HCT116 (cell line): ENCODE data around the gene CHST8.

Experiments used
- CTCF ChIP-seq, 3 experiments: fragments of 200-600 bp in 1 of 3; sonication (generic) in 1 of 3; IDR thresholded peaks in 2 of 3; conservative IDR thresholded peaks in 1 of 3; 2 replicates each; pipeline ENCODE4 v1.5.1; 2012 to 2017; ENCODE audit warnings: low read depth in 2 of 3, low read length in 2 of 3, antibody characterized with exemption in 1 of 3, borderline replicate concordance in 1 of 3, control low read depth in 1 of 3, mild to moderate bottlenecking in 1 of 3, mixed read lengths in 1 of 3, mixed run types in 1 of 3, moderate library complexity in 1 of 3; ENCODE audit not compliant: insufficient read depth in 1 of 3
- RAD21 ChIP-seq: IDR thresholded peaks from 2 replicates; pipeline ENCODE4 v1.6.1; 2012; ENCODE audit warnings: low read depth, mild to moderate bottlenecking

DNA sequence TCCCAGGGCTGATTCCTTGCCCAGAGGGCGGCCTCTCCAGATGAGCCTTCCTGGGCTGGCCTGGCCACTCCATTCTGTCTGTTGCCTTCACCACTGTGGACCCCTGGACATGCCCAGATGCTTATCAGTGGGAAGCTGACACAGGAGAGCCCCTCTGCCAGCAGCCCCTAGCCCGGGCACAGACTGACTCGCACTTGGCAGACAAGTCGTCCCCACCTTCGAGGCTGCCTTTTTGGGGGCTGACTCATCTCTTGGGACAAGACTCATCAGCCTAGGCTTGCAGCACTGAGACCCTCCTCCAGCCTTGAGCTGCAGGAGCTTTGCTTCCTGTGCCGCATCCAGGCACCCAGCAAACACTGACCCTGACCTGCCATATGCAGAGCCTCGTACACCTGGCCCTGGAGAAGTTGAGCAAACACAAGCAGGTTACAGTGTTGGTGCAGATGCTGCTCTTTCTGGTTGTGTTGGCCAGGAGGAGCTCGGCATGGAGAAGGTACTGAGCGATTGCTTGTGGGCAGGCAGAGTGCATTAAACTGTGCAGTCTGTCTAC, 8.1 kb downstream of the CHST8 start:
- no peak for TF ChIP-seq CTCF (IDR thresholded peaks at IDR 0.05 in 2 of 3, conservative IDR thresholded peaks at IDR 0.05 in 1 of 3; ENCODE audit: borderline replicate concordance in 1 of 3, insufficient read depth in 1 of 3, low read depth in 2 of 3, low read length in 2 of 3)
- no peak for TF ChIP-seq RAD21
